GM12864 (cell line): ENCODE measurements around the gene SMC3.
"Not testable (repeated sequence)": the region's sequence is repeated elsewhere in the genome, so short reads cannot be mapped to it uniquely, and the experiment has no call there.

Experiments
- DNase-seq: peaks from one replicate; pipeline ENCODE4 v3.0.0-alpha.2; 2011; ENCODE audit warnings: low read depth
- H3K4me3 ChIP-seq: 2 replicates; pipeline ENCODE4 v1.5.1; 2011; ENCODE audit warnings: mild to moderate bottlenecking, low read depth, low read length, control low read depth
- CTCF ChIP-seq: IDR thresholded peaks from 2 replicates; pipeline ENCODE4 v1.5.1; 2011; ENCODE audit warnings: low read depth, mild to moderate bottlenecking, moderate library complexity, low read length, control low read depth, inconsistent platforms; ENCODE audit errors: missing control alignments

The SMC3 gene

GRCh38 chr10:110632591-110633215 lies 65.2 kb downstream of the SMC3 start:
- H3K4me3 ChIP-seq = no peak overlapping the region
- no peak for TF ChIP-seq CTCF
- DNase-seq = no peak

GRCh38 chr10:110634527-110635209 lies 67.2 kb downstream of the SMC3 start:
- DNase-seq = no peak
- TF ChIP-seq CTCF = no peak
- H3K4me3 ChIP-seq = no peak overlapping the region

- TF ChIP-seq CTCF = no peak
- no peak overlapping the region for H3K4me3 ChIP-seq
- DNase-seq = no peak
Observed at GRCh38 chr10:110636572-110636931, 69.1 kb downstream of the SMC3 start.

GRCh38 chr10:110636932-110637557 lies 69.5 kb downstream of the SMC3 start:
- no peak for TF ChIP-seq CTCF
- H3K4me3 ChIP-seq = no peak overlapping the region
- no peak for DNase-seq

- no peak for TF ChIP-seq CTCF
- H3K4me3 ChIP-seq = no peak overlapping the region
- DNase-seq = no peak
Observed at GRCh38 chr10:110637558-110638053, 70.1 kb downstream of the SMC3 start.

- DNase-seq = no peak
- no peak overlapping the region for H3K4me3 ChIP-seq
- TF ChIP-seq CTCF = no peak
Observed at GRCh38 chr10:110638319-110638718, 70.8 kb downstream of the SMC3 start.

- not testable (repeated sequence) for DNase-seq, H3K4me3 ChIP-seq
Observed at GRCh38 chr10:110639046-110639445, 71.6 kb downstream of the SMC3 start.

GRCh38 chr10:110639858-110640257 lies 72.4 kb downstream of the SMC3 start:
- DNase-seq, H3K4me3 ChIP-seq: not testable (repeated sequence)
